K562 (cell line): ENCODE data around the gene CADPS2. TPM values are rescaled to one million over a fixed set of nuclear protein-coding genes. Genes with fewer than 3 reads are reported as not detected.

Source experiments
- ATAC-seq: fragments of 200-7000 bp; cut with Tn5 transposase; 3 replicates; pipeline ENCODE4 v1.9.1; 2020; ENCODE audit warnings: moderate library complexity
- BruUV-seq: library from RNA; stranded (reverse); fragments of 400-500 nt; replicated peaks from 2 replicates; lab custom pipeline; 2021; lab: Mats Ljungman, UMichigan
- CTCF ChIA-PET: fragments of 300-600 bp; formaldehyde crosslinking; extraction: SDS; loops from one replicate; lab custom pipeline; 2021; ENCODE audit warnings: low intra/inter-chr PET ratio; lab: Yijun Ruan, JAX
- POLR2A ChIA-PET: fragments of 300-600, 350-650 bp; sonication (Branson Sonifier 250); formaldehyde crosslinking; extraction: SDS; loops from one replicate; lab custom pipeline; 2021; ENCODE audit warnings: antibody characterized with exemption, inconsistent platforms; lab: Yijun Ruan, JAX
- DNase-seq, 4 experiments: peaks; one replicate each; pipeline versions ENCODE4 v3.0.0 to v3.0.0-alpha.2; 2011 to 2018; ENCODE audit warnings: low spot score in 3 of 4, mixed read lengths in 3 of 4; ENCODE audit errors: extremely low read depth in 1 of 4
- FAIRE-seq: peaks from 2 replicates; lab custom pipeline; 2011; peaks lifted over from hg19 to GRCh38; lab: Jason Lieb, UNC
- H2AFZ ChIP-seq: 2 replicates; pipeline ENCODE4 v1.6.0; 2011; ENCODE audit warnings: low read depth, low read length, control low read depth, inconsistent platforms
- H3K27ac ChIP-seq: fragments of 200-600 bp; 3 replicates; pipeline ENCODE4 v1.8.0; 2011; ENCODE audit warnings: low read depth, mild to moderate bottlenecking, control low read depth, inconsistent platforms, low read length, moderate library complexity, mixed read lengths; ENCODE audit errors: extremely low read depth
- H3K27me3 ChIP-seq, 2 experiments: fragments of 300-600 bp in 1 of 2; 2 replicates in 1 of 2; 3 replicates in 1 of 2; pipeline versions ENCODE4 v1.6.0 to v1.8.0; 2011; ENCODE audit warnings: inconsistent platforms in 2 of 2, low read length in 2 of 2, mild to moderate bottlenecking in 1 of 2, mixed read lengths in 1 of 2, moderate library complexity in 1 of 2; ENCODE audit not compliant: control insufficient read depth in 2 of 2, insufficient read depth in 2 of 2
- H3K36me3 ChIP-seq: fragments of 300-600 bp; 3 replicates; pipeline ENCODE4 v1.8.0; 2011; ENCODE audit warnings: mild to moderate bottlenecking, low read length, inconsistent platforms; ENCODE audit not compliant: control insufficient read depth, insufficient read depth
- H3K4me1 ChIP-seq, 2 experiments: fragments of 200-600 bp in 1 of 2; replicated peaks in 1 of 2; 2 replicates in 1 of 2; 3 replicates in 1 of 2; pipeline versions ENCODE4 v1.5.1 to v1.8.0; 2011; ENCODE audit warnings: inconsistent platforms in 2 of 2, low read length in 2 of 2, mild to moderate bottlenecking in 1 of 2, mixed read lengths in 1 of 2, moderate library complexity in 1 of 2; ENCODE audit not compliant: control insufficient read depth in 2 of 2, insufficient read depth in 2 of 2
- H3K4me2 ChIP-seq: 2 replicates; pipeline ENCODE4 v1.6.1; 2011; ENCODE audit warnings: low read length, control low read depth, inconsistent platforms, mixed read lengths; ENCODE audit not compliant: insufficient read depth
- H3K4me3 ChIP-seq: fragments of 200-600 bp; sonication (generic), shearing (Covaris generic); 2 replicates; pipeline ENCODE4 v1.5.1; 2016; ENCODE audit warnings: control low read depth, inconsistent platforms
- H3K79me2 ChIP-seq: fragments of 200-600 bp; 3 replicates; pipeline ENCODE4 v1.8.0; 2011; ENCODE audit warnings: low read length, inconsistent platforms; ENCODE audit not compliant: control insufficient read depth, insufficient read depth
- H3K9ac ChIP-seq, 2 experiments: 2 replicates each; pipeline versions ENCODE4 v1.6.0 to v1.6.1; 2011; ENCODE audit warnings: low read depth in 2 of 2, low read length in 2 of 2, control low read depth in 1 of 2, inconsistent platforms in 1 of 2, mild to moderate bottlenecking in 1 of 2, mixed read lengths in 1 of 2; ENCODE audit not compliant: insufficient read depth in 1 of 2
- H3K9me1 ChIP-seq: one replicate; pipeline ENCODE4 v1.6.0; 2011; ENCODE audit warnings: inconsistent platforms, mild to moderate bottlenecking, low read length, moderate library complexity; ENCODE audit not compliant: control insufficient read depth, insufficient read depth
- H3K9me3 ChIP-seq: replicated peaks from 2 replicates; pipeline ENCODE4 v1.5.1; 2011; ENCODE audit warnings: low read depth, low read length, inconsistent platforms; ENCODE audit not compliant: control insufficient read depth, insufficient read depth
- H4K20me1 ChIP-seq: replicated peaks from 2 replicates; pipeline ENCODE4 v1.6.1; 2011; ENCODE audit warnings: low read length, inconsistent platforms, mixed read lengths; ENCODE audit not compliant: control insufficient read depth, insufficient read depth
- ELF1 ChIP-seq: fragments of 200-800 bp; sonication (Bioruptor generic); IDR thresholded peaks from 2 replicates; pipeline ENCODE4 v1.6.1; 2016; ENCODE audit warnings: missing genetic modification characterization, missing compliant biosample characterization
- HDAC1 ChIP-seq, 2 experiments: fragments of 450-650 bp; IDR thresholded peaks; 2 replicates each; pipeline ENCODE4 v1.6.1; 2016 to 2017; ENCODE audit warnings: inconsistent platforms in 1 of 2, mild to moderate bottlenecking in 1 of 2, moderate library complexity in 1 of 2
- MYBL2 ChIP-seq, 2 experiments: fragments of 450-650 bp in 1 of 2; sonication (generic) in 1 of 2; formaldehyde crosslinking in 1 of 2; IDR thresholded peaks; 2 replicates each; pipeline versions ENCODE4 v1.6.1 to v1.8.1; 2017 to 2022; ENCODE audit warnings: borderline replicate concordance in 1 of 2, inconsistent platforms in 1 of 2, low read depth in 1 of 2, mild to moderate bottlenecking in 1 of 2, missing genetic modification reagents in 1 of 2, moderate library complexity in 1 of 2
- PCBP2 ChIP-seq: fragments of 200-400 bp; formaldehyde crosslinking; IDR thresholded peaks from 2 replicates; pipeline ENCODE4 v1.6.1; 2018; ENCODE audit warnings: low read length, low read depth, mild to moderate bottlenecking, moderate library complexity; ENCODE audit not compliant: poor library complexity, severe bottlenecking
- PHF21A ChIP-seq: fragments of 450-650 bp; IDR thresholded peaks from 2 replicates; pipeline ENCODE4 v1.6.1; 2017; ENCODE audit warnings: low read depth, borderline replicate concordance
- PRPF4 ChIP-seq: fragments of 200-400 bp; formaldehyde crosslinking; IDR thresholded peaks from one replicate; pipeline ENCODE4 v1.6.1; 2017; ENCODE audit warnings: low read length, low read depth, mild to moderate bottlenecking; ENCODE audit not compliant: insufficient read depth, poor library complexity, severe bottlenecking
- PYGO2 ChIP-seq: fragments of 450-650 bp; IDR thresholded peaks from 2 replicates; pipeline ENCODE4 v1.6.1; 2016; ENCODE audit warnings: mild to moderate bottlenecking, missing genetic modification characterization, moderate library complexity, missing compliant biosample characterization
- ZC3H11A ChIP-seq: IDR thresholded peaks from 2 replicates; pipeline ENCODE4 v1.6.1; 2012; ENCODE audit warnings: low read depth, low read length, improper control_type of control experiment
- ZFP36 ChIP-seq: fragments of 150-350 bp; IDR thresholded peaks from 2 replicates; pipeline ENCODE4 v1.6.1; 2018; ENCODE audit warnings: low read length, low read depth; ENCODE audit not compliant: partially characterized antibody
- ZNF436 ChIP-seq: fragments of 250-450, 450-650 bp; sonication (Bioruptor Pico); formaldehyde crosslinking; IDR thresholded peaks from 2 replicates; pipeline ENCODE4 v1.7.0; 2020; ENCODE audit warnings: mild to moderate bottlenecking
- ZSCAN32 ChIP-seq: fragments of 450-650 bp; formaldehyde crosslinking; IDR thresholded peaks from 2 replicates; pipeline ENCODE4 v1.4.0; 2020; ENCODE audit warnings: mild to moderate bottlenecking, moderate library complexity
- WGBS: fragments of 100-300 bp; shearing (Covaris generic); methylation state at CpG from one replicate; pipeline ENCODE4 v1.1.6; 2016; ENCODE audit warnings: low coverage, mixed read lengths; ENCODE audit not compliant: insufficient coverage; ENCODE audit errors: missing lambda C conversion rate; 5-methylcytosine and 5-hydroxymethylcytosine counted together
- in situ Hi-C: fragments of 300-500 bp; cut with MboI; formaldehyde crosslinking; loops from 4 replicates; pipeline ENCODE4 v1.15.0; 2018; ENCODE audit warnings: inconsistent platforms, mixed read lengths
- intact Hi-C: fragments of 100-400 bp; cut with micrococcal nuclease; formaldehyde crosslinking; loops from 2 replicates; pipeline ENCODE4 v1.14.2; 2022
- polyA plus RNA-seq, 8 experiments: library from polyadenylated mRNA; depleted of rRNA in 4 of 8; stranded (reverse) in 5 of 8; unstranded in 3 of 8; fragments of >200 nt; fragmentation: Nextera tagmentation in 2 of 8; fragmentation: Illumina TruSeq in 1 of 8; extraction: Ambion mirVana in 2 of 8; extraction: Trizol in 1 of 8; gene quantifications; 2 replicates each; pipeline versions ENCODE4 v1.2.1 to v1.2.3, GENCODE V29; 2011 to 2014; ENCODE audit warnings: inconsistent platforms in 1 of 8, missing spikeins in 1 of 8
- total RNA-seq, 7 experiments: library from RNA; depleted of rRNA in 6 of 7; stranded (reverse); fragments of >200 nt in 6 of 7; fragmentation: Illumina TruSeq in 2 of 7; extraction: Trizol in 2 of 7; gene quantifications; 2 replicates each; pipeline versions ENCODE4 v1.2.1 to v1.2.3, GENCODE V29; 2011 to 2021; ENCODE audit warnings: low replicate concordance in 1 of 7
- TF ChIP-seq, protein P1 (sequence below), 2 experiments: fragments of 450-650 bp in 1 of 2; sonication (generic) in 1 of 2; formaldehyde crosslinking in 1 of 2; IDR thresholded peaks in 1 of 2; conservative IDR thresholded peaks in 1 of 2; 2 replicates each; pipeline versions ENCODE4 v1.6.1 to v1.8.1; 2016 to 2023; ENCODE audit warnings: mild to moderate bottlenecking in 2 of 2, moderate library complexity in 2 of 2, inconsistent platforms in 1 of 2, missing genetic modification reagents in 1 of 2
- TF ChIP-seq, protein P2 (sequence below): sonication (generic); formaldehyde crosslinking; IDR thresholded peaks from 2 replicates; pipeline ENCODE4 v1.8.0; 2022; ENCODE audit warnings: missing genetic modification reagents, mild to moderate bottlenecking, moderate library complexity, borderline replicate concordance
- TF ChIP-seq, protein P3 (sequence below), 2 experiments: fragments of 150-350 bp in 1 of 2; IDR thresholded peaks; 2 replicates each; pipeline ENCODE4 v1.6.1; 2012 to 2016; ENCODE audit warnings: low read depth in 2 of 2, low read length in 2 of 2, mild to moderate bottlenecking in 1 of 2, moderate library complexity in 1 of 2

Gene CADPS2
- total and polyA plus RNA-seq, 9 of the 15 experiments (the other 6 are each of a cell fraction or from before 2014, with no cell fraction given), result 0.03 to 0.14 (median 0.04) TPM; not detected in 1

DNA sequence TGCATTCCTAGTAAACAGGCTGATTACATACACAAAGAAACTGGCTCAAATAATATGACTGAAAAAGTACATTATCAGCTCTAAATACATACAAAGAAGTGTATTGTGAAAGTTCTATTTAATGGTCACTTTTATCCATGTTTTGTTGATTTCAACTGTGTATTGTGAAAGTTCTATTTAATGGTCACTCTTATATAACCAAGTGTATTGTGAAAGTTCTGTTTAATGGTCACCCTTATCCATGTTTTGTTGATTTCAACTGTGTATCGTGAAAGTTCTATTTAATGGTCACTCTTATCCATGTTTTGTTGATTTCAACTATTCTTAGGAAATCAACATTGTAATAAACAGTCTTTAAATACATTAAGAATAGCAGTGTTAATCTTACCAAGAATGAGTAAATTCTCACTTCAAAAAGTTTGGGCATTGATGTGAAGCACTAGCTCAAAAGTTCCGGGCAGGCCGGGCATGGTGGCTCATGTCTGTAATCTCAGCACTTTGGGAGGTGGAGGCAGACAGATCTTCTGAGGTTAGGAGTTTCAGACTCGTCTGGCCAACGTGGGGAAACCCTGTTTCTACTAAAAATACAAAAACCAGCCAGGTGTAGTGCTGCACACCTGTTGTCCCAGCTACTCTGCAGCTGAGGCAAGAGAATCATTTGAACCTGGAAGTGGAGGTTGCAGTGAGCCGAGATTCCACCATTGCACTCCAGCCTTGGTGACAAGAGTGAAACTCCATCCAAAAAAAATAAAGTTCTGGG is 546.9 kb downstream of the CADPS2 start (continued):
- TF ChIP-seq PYGO2 (tag) (no peak), PRPF4 (no peak), ZSCAN32 (CRISPR knock-in tag) (no peak)
- TF ChIP-seq, protein P1, sequence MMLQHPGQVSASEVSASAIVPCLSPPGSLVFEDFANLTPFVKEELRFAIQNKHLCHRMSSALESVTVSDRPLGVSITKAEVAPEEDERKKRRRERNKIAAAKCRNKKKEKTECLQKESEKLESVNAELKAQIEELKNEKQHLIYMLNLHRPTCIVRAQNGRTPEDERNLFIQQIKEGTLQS (IDR thresholded peaks at IDR 0.05), result no peak
- TF ChIP-seq, protein P1 (CRISPR knock-in tag; conservative IDR thresholded peaks at IDR 0.05), result no peak

DNA sequence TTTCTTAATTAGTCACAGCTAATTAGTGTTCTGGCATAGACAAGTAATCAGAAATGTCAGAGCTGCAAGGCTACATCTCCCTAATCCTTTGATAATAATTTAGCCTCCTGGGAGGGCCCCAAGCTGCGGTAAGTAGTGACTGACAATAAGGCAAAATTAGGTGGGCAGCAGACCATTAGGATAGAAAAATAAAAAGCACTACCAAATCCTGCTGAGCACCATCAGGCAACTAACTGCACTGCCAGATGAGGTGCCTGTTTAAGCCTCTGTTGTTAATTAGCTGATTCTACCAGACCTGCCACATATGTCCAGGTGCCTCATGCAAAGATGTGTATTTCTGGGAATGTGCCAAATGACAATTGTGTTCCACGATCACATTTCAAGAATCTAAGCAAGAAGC is 549.2 kb downstream of the CADPS2 start:
- no peaks in the 10 kb centered on the region for H3K27me3 ChIP-seq
- no peaks in the 10 kb centered on the region for H3K4me1 ChIP-seq
- no peak for ATAC-seq
- H3K79me2 ChIP-seq, result no peaks in the 10 kb centered on the region
- no peaks in the 10 kb centered on the region for H3K36me3 ChIP-seq
- no peak overlapping the region for H3K4me3 ChIP-seq
- no TSS peak for BruUV-seq
- no peak overlapping the region for H2AFZ ChIP-seq
- H3K4me2 ChIP-seq, result no peak overlapping the region
- intact Hi-C loops, result no loop called here
- no peak for DNase-seq
- in situ Hi-C loops, result no loop called here
- WGBS, result 2% methylated on average over 2 of the region's 2 CpGs
- ChIA-PET CTCF (no interaction called here), POLR2A (interaction anchor here (0.7 kb wide), 1 partner anchor 790 kb away, joined by 4 read pairs; no protein-coding TSS in a partner anchor)
- no peaks in the 10 kb centered on the region for H3K9me1 ChIP-seq
- H3K27ac ChIP-seq, result no peak overlapping the region
- H3K9ac ChIP-seq, result no peak overlapping the region
- no peak for FAIRE-seq
- no peaks in the 10 kb centered on the region for H4K20me1 ChIP-seq
- H3K9me3 ChIP-seq, result no peaks in the 10 kb centered on the region
- TF ChIP-seq PHF21A (no peak), ZNF436 (CRISPR knock-in tag) (no peak), ZC3H11A (no peak), MYBL2 (IDR thresholded peaks at IDR 0.05; ENCODE audit: low read depth) (no peak), MYBL2 (CRISPR knock-in tag; IDR thresholded peaks at IDR 0.05; ENCODE audit: borderline replicate concordance) (no peak), ZFP36 (no peak), HDAC1 (IDR thresholded peaks at IDR 0.05) (no peak), ELF1 (no peak), PCBP2 (no peak)
- TF ChIP-seq, protein P2, sequence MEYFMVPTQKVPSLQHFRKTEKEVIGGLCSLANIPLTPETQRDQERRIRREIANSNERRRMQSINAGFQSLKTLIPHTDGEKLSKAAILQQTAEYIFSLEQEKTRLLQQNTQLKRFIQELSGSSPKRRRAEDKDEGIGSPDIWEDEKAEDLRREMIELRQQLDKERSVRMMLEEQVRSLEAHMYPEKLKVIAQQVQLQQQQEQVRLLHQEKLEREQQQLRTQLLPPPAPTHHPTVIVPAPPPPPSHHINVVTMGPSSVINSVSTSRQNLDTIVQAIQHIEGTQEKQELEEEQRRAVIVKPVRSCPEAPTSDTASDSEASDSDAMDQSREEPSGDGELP (CRISPR knock-in tag), result no peak
- TF ChIP-seq, protein P3, sequence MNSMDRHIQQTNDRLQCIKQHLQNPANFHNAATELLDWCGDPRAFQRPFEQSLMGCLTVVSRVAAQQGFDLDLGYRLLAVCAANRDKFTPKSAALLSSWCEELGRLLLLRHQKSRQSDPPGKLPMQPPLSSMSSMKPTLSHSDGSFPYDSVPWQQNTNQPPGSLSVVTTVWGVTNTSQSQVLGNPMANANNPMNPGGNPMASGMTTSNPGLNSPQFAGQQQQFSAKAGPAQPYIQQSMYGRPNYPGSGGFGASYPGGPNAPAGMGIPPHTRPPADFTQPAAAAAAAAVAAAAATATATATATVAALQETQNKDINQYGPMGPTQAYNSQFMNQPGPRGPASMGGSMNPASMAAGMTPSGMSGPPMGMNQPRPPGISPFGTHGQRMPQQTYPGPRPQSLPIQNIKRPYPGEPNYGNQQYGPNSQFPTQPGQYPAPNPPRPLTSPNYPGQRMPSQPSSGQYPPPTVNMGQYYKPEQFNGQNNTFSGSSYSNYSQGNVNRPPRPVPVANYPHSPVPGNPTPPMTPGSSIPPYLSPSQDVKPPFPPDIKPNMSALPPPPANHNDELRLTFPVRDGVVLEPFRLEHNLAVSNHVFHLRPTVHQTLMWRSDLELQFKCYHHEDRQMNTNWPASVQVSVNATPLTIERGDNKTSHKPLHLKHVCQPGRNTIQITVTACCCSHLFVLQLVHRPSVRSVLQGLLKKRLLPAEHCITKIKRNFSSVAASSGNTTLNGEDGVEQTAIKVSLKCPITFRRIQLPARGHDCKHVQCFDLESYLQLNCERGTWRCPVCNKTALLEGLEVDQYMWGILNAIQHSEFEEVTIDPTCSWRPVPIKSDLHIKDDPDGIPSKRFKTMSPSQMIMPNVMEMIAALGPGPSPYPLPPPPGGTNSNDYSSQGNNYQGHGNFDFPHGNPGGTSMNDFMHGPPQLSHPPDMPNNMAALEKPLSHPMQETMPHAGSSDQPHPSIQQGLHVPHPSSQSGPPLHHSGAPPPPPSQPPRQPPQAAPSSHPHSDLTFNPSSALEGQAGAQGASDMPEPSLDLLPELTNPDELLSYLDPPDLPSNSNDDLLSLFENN (IDR thresholded peaks at IDR 0.05; ENCODE audit: low read depth in 2 of 2, low read length in 2 of 2), result no peak
